Peyer's patch (tissue), 4 donors: ENCODE data around the gene NLRC3.

ENCODE experiments used
- POLR2A ChIP-seq, 2 donors: fragments of 450-650 bp; IDR thresholded peaks; one replicate each; pipeline ENCODE4 v1.5.1; 2017; ENCODE audit warnings: antibody characterized with exemption in 2 of 2, mild to moderate bottlenecking in 2 of 2, moderate library complexity in 2 of 2
- TF ChIP-seq, protein P1 (sequence below), 6 experiments: fragments of 450-650 bp in 4 of 6; fragments of 200-600 bp in 2 of 6; sonication (generic) in 1 of 6; IDR thresholded peaks; one replicate each; pipeline ENCODE4 v1.5.1; 2017 to 2019; ENCODE audit warnings: antibody characterized with exemption in 6 of 6, mild to moderate bottlenecking in 3 of 6, moderate library complexity in 1 of 6

- TF ChIP-seq, protein P1, sequence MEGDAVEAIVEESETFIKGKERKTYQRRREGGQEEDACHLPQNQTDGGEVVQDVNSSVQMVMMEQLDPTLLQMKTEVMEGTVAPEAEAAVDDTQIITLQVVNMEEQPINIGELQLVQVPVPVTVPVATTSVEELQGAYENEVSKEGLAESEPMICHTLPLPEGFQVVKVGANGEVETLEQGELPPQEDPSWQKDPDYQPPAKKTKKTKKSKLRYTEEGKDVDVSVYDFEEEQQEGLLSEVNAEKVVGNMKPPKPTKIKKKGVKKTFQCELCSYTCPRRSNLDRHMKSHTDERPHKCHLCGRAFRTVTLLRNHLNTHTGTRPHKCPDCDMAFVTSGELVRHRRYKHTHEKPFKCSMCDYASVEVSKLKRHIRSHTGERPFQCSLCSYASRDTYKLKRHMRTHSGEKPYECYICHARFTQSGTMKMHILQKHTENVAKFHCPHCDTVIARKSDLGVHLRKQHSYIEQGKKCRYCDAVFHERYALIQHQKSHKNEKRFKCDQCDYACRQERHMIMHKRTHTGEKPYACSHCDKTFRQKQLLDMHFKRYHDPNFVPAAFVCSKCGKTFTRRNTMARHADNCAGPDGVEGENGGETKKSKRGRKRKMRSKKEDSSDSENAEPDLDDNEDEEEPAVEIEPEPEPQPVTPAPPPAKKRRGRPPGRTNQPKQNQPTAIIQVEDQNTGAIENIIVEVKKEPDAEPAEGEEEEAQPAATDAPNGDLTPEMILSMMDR (IDR thresholded peaks at IDR 0.05), result no peak
- TF ChIP-seq POLR2A (IDR thresholded peaks at IDR 0.05), result no peak
These were observed 30.4 kb upstream of the NLRC3 start for GRCh38 chr16:3607634-3608033.
